H1 (cell line): Measurements from ENCODE around the gene LIG1. TPM values are rescaled to one million over a fixed set of nuclear protein-coding genes. Genes with fewer than 3 reads are reported as not detected.
A peak's percentile ranks its signal among the peaks of the same experiment; 100 is the strongest.

Experiments
- CTCF ChIP-seq, 3 experiments: IDR thresholded peaks; 1 replicate in 2 of 3; 2 replicates in 1 of 3; pipeline versions ENCODE4 v1.5.1 to v1.6.1; 2011; ENCODE audit warnings: low read length in 3 of 3, mild to moderate bottlenecking in 3 of 3, inconsistent platforms in 2 of 3, low read depth in 1 of 3, moderate library complexity in 1 of 3; ENCODE audit not compliant: insufficient read depth in 1 of 3; ENCODE audit errors: control extremely low read depth in 1 of 3
- PHF8 ChIP-seq: fragments of 200-600 bp; sonication (generic); conservative IDR thresholded peaks from 2 replicates; pipeline ENCODE4 v1.7.1; 2012; ENCODE audit warnings: low read depth, mild to moderate bottlenecking, inconsistent platforms, low read length, moderate library complexity
- SIX5 ChIP-seq: IDR thresholded peaks from 2 replicates; pipeline ENCODE4 v1.6.1; 2011; ENCODE audit warnings: mild to moderate bottlenecking, low read depth, low read length
- SUZ12 ChIP-seq: fragments of 200-600 bp; sonication (generic); IDR thresholded peaks from 2 replicates; pipeline ENCODE4 v1.6.1; 2012; ENCODE audit warnings: mild to moderate bottlenecking, inconsistent platforms, low read length, moderate library complexity, mixed read lengths
- polyA plus RNA-seq, 7 experiments: library from polyadenylated mRNA; depleted of rRNA in 3 of 7; stranded (reverse) in 5 of 7; unstranded in 2 of 7; fragments of >200 nt in 5 of 7; fragments of 200-250 nt in 2 of 7; gene quantifications; 1 replicate in 5 of 7; 2 replicates in 1 of 7; 4 replicates in 1 of 7; pipeline versions ENCODE4 v1.2.1 to v1.2.3, GENCODE V29; 2011 to 2013; ENCODE audit warnings: missing spikeins in 2 of 7, mixed read lengths in 2 of 7
- total RNA-seq: library from RNA; stranded (reverse); fragmentation: NEBNext Ultra II Directional; extraction: Animal tissue kit (Norgen Biotek cat#: 25700); gene quantifications from 2 replicates; pipeline ENCODE4 v1.2.1, GENCODE V29; 2021

The LIG1 gene
- total and polyA plus RNA-seq, 2 of the 8 experiments (the other 6 are each of a cell fraction or from before 2014, with no cell fraction given) = 67.6 to 113 TPM

- TF ChIP-seq CTCF (IDR thresholded peaks at IDR 0.05; ENCODE audit: control extremely low read depth in 1 of 3, insufficient read depth in 1 of 3, low read depth in 1 of 3, low read length in 3 of 3) (peak; percentile 32 to 60 (median 51)), PHF8 (no peak), SIX5 (no peak), SUZ12 (no peak)
Observed at GRCh38 chr19:48194041-48194843, 24.1 kb upstream of the LIG1 start (continued).
